HG02938 (cell line): ENCODE results near the gene FAM234A.
A peak's percentile ranks its signal among the peaks of the same experiment; 100 is the strongest.
"Not testable (repeated sequence)": the region's sequence is repeated elsewhere in the genome, so short reads cannot be mapped to it uniquely, and the experiment has no call there.

Experiments
- ATAC-seq: cut with Tn5 transposase; IDR thresholded peaks from one replicate; pipeline ENCODE4 v1.9.1; 2021; ENCODE audit warnings: mild to moderate bottlenecking, moderate library complexity; ENCODE audit not compliant: unreplicated experiment

The FAM234A gene, protein sequence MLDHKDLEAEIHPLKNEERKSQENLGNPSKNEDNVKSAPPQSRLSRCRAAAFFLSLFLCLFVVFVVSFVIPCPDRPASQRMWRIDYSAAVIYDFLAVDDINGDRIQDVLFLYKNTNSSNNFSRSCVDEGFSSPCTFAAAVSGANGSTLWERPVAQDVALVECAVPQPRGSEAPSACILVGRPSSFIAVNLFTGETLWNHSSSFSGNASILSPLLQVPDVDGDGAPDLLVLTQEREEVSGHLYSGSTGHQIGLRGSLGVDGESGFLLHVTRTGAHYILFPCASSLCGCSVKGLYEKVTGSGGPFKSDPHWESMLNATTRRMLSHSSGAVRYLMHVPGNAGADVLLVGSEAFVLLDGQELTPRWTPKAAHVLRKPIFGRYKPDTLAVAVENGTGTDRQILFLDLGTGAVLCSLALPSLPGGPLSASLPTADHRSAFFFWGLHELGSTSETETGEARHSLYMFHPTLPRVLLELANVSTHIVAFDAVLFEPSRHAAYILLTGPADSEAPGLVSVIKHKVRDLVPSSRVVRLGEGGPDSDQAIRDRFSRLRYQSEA

DNA sequence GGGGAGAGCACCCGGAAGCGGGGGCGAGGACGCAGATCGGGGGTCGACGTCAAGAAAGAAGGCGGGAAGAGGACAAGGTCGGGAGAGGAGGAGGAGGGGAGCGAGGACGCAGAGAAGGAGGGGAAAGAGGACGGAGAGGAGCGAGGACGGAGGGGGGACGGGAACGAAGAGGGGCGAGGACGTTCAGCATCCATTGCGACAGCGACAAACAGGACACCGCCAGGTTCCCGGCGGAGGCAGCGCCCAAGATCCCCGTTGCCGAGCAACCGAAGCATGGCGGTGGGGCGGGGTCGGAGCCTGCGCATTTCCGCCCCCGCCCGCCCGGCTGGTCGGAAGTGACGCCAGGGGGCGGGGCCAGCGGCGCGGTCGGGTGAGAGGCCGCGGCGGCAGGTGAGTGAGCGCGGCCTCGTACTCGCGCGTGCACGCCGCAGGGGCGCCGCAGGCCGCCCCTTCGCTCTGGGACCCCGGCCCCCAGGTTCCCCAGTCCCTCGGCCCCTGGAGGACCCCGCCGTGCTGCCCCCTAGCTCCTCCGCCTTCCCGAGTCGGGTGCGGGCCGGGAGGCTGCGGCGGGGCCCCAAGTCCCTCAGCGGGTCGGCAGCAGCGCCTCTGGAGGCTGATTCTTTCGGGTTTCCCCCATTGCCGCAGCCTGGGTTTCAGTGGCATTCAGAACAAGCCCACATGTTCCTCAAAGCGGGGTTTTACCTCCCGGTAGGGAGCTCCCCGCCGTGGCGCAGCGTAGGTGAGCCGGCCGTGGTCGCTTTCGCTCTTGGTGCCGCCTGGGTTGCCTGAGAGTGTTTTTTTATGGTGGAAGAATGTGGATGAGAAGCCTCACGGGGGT is at the start of gene FAM234A:
FAM234A (plus strand) TSS at position 354 of the 838 bp plus-strand sequence. CDS start 19,593 bp downstream, outside the sequence.
- ATAC-seq, result peak; percentile 81

- no peak for ATAC-seq
Measured at GRCh38 chr16:185213-185612, 49.4 kb upstream of the FAM234A start.

DNA sequence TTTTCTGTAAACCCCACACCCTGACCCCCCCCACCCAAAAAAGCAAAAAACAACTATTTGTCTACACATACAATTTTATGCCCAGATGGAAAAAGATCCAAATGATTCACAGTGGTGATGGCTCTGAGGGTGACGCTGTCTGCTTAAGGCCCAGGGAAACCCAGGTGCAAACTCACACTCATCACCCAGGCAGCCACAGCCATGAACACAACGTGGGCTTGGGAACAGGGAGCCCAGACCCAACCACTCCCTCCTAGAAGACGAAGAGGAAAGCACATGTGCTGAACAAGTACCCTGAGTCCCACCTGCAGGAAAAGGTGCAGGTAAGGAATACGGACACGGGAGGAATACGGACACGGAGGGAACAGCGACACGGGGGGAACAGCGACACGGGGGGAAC is 48.9 kb upstream of the FAM234A start:
- ATAC-seq, result no peak

GRCh38 chr16:187330-187729 is 47.3 kb upstream of the FAM234A start:
- no peak for ATAC-seq

GRCh38 chr16:188674-189073 is 45.9 kb upstream of the FAM234A start:
- ATAC-seq, result no peak

GRCh38 chr16:189604-190186 is 44.9 kb upstream of the FAM234A start:
- no peak for ATAC-seq

- ATAC-seq, result no peak
Measured at GRCh38 chr16:191831-192230, 42.8 kb upstream of the FAM234A start.

- no peak for ATAC-seq
Measured at GRCh38 chr16:192686-193085, 41.9 kb upstream of the FAM234A start.

- ATAC-seq, result no peak
Measured at GRCh38 chr16:193441-193840, 41.2 kb upstream of the FAM234A start.

GRCh38 chr16:194516-194915 is 40.1 kb upstream of the FAM234A start:
- no peak for ATAC-seq

GRCh38 chr16:200388-200787 is 34.2 kb upstream of the FAM234A start:
- no peak for ATAC-seq

GRCh38 chr16:203246-203645 is 31.4 kb upstream of the FAM234A start:
- ATAC-seq, result no peak

DNA sequence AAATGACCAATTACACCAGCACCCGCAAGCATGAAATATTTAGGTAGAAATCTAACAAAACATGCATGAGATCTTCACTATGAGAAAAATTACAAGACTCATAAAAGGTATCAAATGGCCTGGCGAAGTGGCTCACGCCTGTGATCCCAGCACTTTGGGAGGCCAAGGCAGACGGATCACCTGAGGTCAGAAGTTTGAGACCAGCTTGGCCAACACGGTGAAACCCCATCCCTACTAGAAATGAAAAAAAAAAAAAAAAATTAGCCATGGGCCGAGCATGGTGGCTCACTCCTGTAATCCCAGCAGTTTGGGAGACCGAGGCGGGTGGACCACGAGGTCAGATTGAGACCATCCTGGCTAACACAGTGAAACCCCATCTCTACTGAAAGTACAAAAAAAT is 30.6 kb upstream of the FAM234A start:
- ATAC-seq, result not testable (repeated sequence)

DNA sequence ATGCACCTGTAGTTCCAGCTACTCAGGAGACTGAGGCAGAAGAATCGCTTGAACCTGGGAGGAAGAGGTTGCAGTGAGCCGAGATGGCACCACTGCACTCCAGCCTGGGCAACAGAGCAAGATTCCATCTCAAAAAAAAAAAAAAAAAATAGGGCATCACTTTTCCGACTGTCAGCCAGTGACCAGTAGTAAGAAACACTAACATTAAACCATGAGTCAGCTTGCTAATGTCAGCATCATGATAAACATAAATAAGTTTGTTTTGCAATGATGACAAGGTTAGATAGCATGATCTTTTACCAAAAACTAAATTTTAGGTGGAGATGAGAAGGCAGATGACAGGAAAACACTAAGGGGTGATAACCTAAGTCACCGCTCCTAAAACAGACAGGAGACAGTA is 25.3 kb upstream of the FAM234A start:
- not testable (repeated sequence) for ATAC-seq

DNA sequence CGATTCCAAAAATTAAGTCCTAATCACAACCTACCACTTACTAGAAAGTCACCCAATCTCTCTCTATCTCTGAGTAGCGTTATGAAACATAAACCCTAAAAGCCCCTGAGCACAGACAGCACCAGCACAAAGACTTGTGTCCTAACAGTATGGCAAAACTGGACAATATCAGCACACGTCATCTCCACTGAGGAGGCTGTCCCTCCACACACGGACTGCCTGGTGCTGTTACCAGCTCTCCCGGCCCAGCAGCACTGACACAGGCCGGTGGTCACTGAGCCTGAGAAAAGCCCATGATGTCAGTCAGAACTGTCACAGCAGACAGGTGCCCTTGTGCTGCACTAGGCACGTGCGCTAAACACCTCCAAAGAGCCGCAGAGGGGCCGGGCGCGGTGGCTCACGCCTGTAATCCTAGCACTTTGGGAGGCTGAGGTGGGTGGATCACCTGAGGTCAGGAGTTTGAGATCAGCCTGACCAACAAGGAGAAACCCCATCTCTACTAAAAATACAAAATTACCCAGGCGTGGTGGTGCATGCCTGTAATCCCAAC is 22.9 kb upstream of the FAM234A start:
- not testable (repeated sequence) for ATAC-seq

DNA sequence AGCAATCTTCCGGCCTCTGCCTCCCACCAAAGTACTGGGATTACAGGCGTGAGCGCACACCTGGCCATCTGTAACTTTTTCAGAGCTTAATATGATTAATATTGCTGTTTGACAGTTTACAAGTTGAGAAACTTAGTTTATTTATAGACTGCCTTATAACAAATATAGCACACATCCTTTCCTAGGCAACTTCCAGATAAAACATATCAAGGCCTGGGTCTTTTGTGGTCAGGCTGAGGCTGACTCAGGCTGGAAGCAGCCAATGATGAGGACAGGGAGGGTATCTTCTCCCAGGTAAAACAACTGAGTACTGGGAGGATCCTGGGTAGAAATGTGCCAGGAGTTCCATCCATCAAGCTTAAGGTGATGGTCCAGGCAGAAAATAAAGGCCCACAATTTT is 21.6 kb upstream of the FAM234A start:
- ATAC-seq, result no peak

DNA sequence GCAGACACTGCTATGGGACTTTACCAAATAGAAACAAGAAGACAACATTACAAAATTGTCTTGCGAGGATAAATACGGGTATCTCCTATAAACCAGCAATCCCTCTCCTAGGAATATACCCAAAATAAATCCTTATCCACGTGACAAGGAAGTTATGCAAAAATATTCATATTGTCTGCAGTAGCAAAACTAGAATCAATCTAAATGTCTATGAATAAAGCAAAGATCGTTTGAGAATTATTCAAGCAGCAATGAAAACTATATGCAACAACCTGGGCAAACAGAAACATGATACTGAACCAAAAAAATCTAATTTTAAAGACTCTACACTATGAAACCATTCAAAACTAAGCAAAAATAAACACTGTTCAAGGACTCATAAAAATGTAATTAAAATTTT is 14.6 kb upstream of the FAM234A start:
- no peak for ATAC-seq

DNA sequence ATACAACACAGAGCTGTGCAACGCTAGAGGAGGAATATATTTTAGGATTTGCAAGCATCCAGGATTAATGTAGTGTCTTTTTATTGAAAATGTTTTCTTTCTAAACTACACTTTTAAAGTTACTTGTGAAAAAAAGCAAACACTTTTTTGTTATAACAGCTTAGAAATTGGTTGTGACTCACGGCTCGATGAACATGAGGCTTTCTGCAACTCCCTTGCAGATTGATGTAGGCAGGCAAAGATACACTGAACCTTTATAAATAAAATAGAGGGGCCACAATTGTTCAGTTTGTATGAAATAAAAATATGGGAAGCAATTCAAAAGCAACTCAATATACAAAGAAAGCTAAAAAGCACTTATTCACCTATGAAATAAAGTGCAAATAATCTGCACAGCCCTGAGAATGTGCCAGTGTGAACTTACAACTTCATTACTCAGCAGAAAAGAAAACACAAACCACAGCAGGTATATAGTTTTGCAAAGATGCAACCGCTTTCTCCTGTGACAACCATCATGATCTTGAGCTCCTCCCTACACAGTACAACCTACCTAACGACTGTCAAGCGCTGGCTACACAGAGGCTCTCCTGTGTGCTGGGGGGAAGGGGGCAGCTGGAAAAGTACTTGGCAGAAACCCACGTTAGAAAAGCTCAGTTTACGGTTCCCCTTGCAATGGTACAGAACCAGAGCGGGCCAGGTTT is 6.3 kb upstream of the FAM234A start:
- peak; percentile 14 for ATAC-seq

DNA sequence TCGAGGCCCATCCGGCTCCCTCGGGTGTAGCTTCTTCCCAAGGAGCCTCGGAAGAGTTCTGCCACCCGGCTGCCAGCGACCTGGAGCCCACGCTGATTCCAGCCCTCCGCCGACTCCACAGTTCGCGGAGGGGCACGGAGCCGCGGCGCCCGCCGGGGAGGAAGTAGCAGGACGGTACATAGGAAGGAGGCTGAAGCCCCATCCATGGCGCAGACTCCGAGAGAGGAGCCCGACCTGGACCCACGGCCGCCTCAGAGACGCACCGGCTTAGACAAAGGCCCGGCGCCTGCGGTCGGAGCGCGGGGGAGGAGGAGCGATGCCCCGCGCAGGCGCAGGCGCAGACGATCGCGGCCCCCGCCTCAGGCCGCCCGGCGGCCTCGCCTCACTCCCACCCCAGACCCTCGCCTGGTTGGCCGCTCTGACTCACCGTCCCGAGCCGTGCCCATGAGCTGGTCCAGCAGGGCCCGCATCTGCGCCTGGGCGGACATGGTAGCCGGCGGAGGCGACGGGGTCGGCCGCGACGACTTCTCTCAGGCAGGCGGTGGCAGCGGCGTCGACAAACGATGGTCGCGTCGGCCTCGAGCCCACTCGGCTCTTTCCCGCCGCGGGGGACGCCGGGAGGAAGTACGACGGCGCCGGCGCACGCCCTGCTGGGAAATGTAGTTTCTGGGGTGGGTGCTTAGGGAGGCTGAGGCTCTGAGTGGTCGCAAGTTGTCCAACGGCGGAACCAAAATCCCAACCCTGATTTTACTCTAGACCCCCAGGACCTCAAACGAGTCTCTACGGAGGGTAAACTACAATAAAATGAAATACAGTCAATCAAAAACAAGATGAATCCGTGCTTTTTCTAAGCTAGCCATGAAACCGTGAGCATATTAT is 5.5 kb upstream of the FAM234A start, which contains the start of gene LUC7L:
LUC7L (minus strand) TSS at position 598 of the 879 bp plus-strand sequence; CDS start at position 488, 110 bp downstream.
- ATAC-seq, result peak; percentile 81
